Measurements from ENCODE around the gene KIRREL1. TPM values are rescaled to one million over a fixed set of nuclear protein-coding genes. Genes with fewer than 3 reads are reported as not detected.
A peak's percentile ranks its signal among the peaks of the same experiment; 100 is the strongest.

The KIRREL1 gene
- total RNA-seq, 1 donor from 2014 or later: not detected

- H3K4me1 Mint-ChIP-seq: peaks cover 41% of the 10 kb centered on the region
- H3K27ac Mint-ChIP-seq: peak overlapping the region; percentile 31
- H3K36me3 Mint-ChIP-seq (ENCODE audit: low read depth): peaks cover 2% of the 10 kb centered on the region
- H3K4me3 Mint-ChIP-seq: no peak overlapping the region
- TF ChIP-seq CTCF (IDR thresholded peaks at IDR 0.05): no peak
- H3K9me3 Mint-ChIP-seq: peaks cover 9% of the 10 kb centered on the region
- CTCF ChIA-PET: no interaction called here
- no peaks in the 10 kb centered on the region for H3K27me3 Mint-ChIP-seq
- intact Hi-C loops (cut with micrococcal nuclease): no loop called here
- ATAC-seq (ENCODE audit: low read depth) (no peak), DNase-seq (no peak)
- POLR2A ChIA-PET: interaction anchor here (0.5 kb wide), 1 partner anchor 991 kb away, joined by 5 read pairs; no protein-coding TSS in a partner anchor
These were observed 154.0 kb downstream of the KIRREL1 start for GRCh38 chr1:158147401-158147800.

- intact Hi-C loops (cut with micrococcal nuclease): loop anchor here (2.0 kb wide), 1 partner anchor 15 kb away; no protein-coding TSS in a partner anchor
- Mint-ChIP-seq H3K27me3 (no peaks in the 10 kb centered on the region), H3K4me1 (peaks cover 42% of the 10 kb centered on the region), H3K27ac (peak overlapping the region; percentile 95), H3K4me3 (no peak overlapping the region), H3K36me3 (ENCODE audit: low read depth) (peaks cover 2% of the 10 kb centered on the region), H3K9me3 (peaks cover 9% of the 10 kb centered on the region)
- POLR2A ChIA-PET: interaction anchor here (0.5 to 0.9 kb wide), 2 partner anchors 863 to 992 kb away, joined by 3 to 5 read pairs; no protein-coding TSS in a partner anchor
- TF ChIP-seq CTCF (IDR thresholded peaks at IDR 0.05): no peak
- no peak for ATAC-seq (ENCODE audit: low read depth)
- DNase-seq: no peak
- CTCF ChIA-PET: interaction anchor here (1.0 kb wide), 1 partner anchor 56 kb away, joined by 5 read pairs; no protein-coding TSS in a partner anchor
These were observed 154.4 kb downstream of the KIRREL1 start for GRCh38 chr1:158147869-158148268.

GRCh38 chr1:158148468-158148867 lies 155.0 kb downstream of the KIRREL1 start:
- POLR2A ChIA-PET: interaction anchor here (0.9 kb wide), 1 partner anchor 862 kb away, joined by 3 read pairs; no protein-coding TSS in a partner anchor
- intact Hi-C loops (cut with micrococcal nuclease): loop anchor here (2.0 kb wide), 1 partner anchor 14 kb away; no protein-coding TSS in a partner anchor

GRCh38 chr1:158149175-158149574 lies 155.7 kb downstream of the KIRREL1 start:
- peak overlapping the region; percentile 95 for H3K27ac Mint-ChIP-seq
- H3K9me3 Mint-ChIP-seq: peaks cover 9% of the 10 kb centered on the region
- peaks cover 2% of the 10 kb centered on the region for H3K36me3 Mint-ChIP-seq (ENCODE audit: low read depth)
- H3K4me1 Mint-ChIP-seq: peaks cover 55% of the 10 kb centered on the region
- H3K27me3 Mint-ChIP-seq: no peaks in the 10 kb centered on the region
- H3K4me3 Mint-ChIP-seq: peak overlapping the region; percentile 94
- intact Hi-C loops (cut with micrococcal nuclease): loop anchor here (1.0 to 2.0 kb wide), 2 partner anchors 14 to 30 kb away; no protein-coding TSS in a partner anchor
- POLR2A ChIA-PET: interaction anchor here (2.0 kb wide), 1 partner anchor 14 kb away, joined by 5 read pairs; no protein-coding TSS in a partner anchor
- DNase-seq (no peak), ATAC-seq (ENCODE audit: low read depth) (peak; percentile 5)
- CTCF ChIA-PET: interaction anchor here (0.8 kb wide), 1 partner anchor 29 kb away, joined by 3 read pairs; no protein-coding TSS in a partner anchor
- no peak for TF ChIP-seq CTCF (IDR thresholded peaks at IDR 0.05)

More at GRCh38 chr1:158148468-158148867, 155.0 kb downstream of the KIRREL1 start:
- Mint-ChIP-seq H3K27ac (peak overlapping the region; percentile 95), H3K4me3 (peak overlapping the region; percentile 94), H3K27me3 (no peaks in the 10 kb centered on the region), H3K4me1 (peaks cover 47% of the 10 kb centered on the region), H3K9me3 (peaks cover 9% of the 10 kb centered on the region), H3K36me3 (ENCODE audit: low read depth) (peaks cover 2% of the 10 kb centered on the region)
- ATAC-seq (ENCODE audit: low read depth) (no peak), DNase-seq (no peak)
- CTCF ChIA-PET: interaction anchor here (1.0 kb wide), 1 partner anchor 55 kb away, joined by 5 read pairs; no protein-coding TSS in a partner anchor
- no peak for TF ChIP-seq CTCF (IDR thresholded peaks at IDR 0.05)

Other genes starting within 250 kb of the KIRREL1 start
- 48.0 and 51.6 TPM in 2 replicates for gene FCRL2, start 216.5 kb upstream of the KIRREL1 start, total RNA-seq
- 111 and 138 TPM in 2 replicates for gene FCRL1, start 173.5 kb upstream of the KIRREL1 start, total RNA-seq
- 0.20 TPM in 1 of 2 replicates, not detected in the other for gene CD5L, start 151.8 kb upstream of the KIRREL1 start, total RNA-seq
- gene CD1D, start 187.2 kb downstream of the KIRREL1 start, total RNA-seq: 4.6 and 5.0 TPM in 2 replicates

Measured in activated B cell treated with CpG ODN at 0.5 μM for 24 hours (primary cell).